ENCODE measurements around the gene RUFY2.
"Not testable (repeated sequence)": the region's sequence is repeated elsewhere in the genome, so short reads cannot be mapped to it uniquely, and the experiment has no call there.

The RUFY2 gene, protein sequence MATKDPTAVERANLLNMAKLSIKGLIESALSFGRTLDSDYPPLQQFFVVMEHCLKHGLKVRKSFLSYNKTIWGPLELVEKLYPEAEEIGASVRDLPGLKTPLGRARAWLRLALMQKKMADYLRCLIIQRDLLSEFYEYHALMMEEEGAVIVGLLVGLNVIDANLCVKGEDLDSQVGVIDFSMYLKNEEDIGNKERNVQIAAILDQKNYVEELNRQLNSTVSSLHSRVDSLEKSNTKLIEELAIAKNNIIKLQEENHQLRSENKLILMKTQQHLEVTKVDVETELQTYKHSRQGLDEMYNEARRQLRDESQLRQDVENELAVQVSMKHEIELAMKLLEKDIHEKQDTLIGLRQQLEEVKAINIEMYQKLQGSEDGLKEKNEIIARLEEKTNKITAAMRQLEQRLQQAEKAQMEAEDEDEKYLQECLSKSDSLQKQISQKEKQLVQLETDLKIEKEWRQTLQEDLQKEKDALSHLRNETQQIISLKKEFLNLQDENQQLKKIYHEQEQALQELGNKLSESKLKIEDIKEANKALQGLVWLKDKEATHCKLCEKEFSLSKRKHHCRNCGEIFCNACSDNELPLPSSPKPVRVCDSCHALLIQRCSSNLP

DNA sequence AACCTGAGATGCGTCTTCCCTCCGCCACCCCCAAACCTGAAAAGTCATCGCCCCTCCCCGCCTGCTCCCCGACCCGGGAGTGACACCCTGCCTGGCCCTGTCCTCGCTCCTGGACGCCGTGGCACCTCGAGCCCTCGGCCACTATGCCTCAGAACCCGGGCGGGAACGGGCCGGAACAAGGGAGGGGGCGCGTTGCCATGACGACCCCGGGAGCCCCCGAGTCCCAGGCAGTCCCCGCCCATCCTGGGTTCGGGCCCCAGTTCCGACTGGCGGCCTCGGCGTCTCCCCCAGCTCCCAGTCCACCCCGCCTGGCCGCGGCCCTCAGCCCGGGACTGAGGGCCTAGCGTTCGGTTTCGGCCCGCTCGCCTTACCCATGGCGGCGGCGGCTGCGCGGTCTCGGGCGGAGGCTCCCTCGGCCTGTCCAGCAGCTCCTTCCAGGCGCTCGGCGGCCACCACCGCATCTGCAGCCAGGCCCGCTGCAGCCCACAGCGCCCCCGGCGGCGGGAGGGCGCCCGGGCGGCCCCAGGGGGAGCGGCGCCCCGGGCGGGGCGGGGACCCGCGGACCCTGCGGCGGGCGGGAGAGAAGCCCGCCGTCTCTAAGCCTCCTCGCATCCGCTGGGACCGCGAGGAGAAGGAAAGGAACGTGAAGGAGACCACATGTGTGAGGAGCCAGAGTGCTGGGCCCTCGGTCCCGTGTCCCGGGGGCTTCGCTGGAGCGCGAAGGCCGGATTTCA lies at the start of gene RUFY2:
TSS of gene RUFY2 (minus strand) at position 463 of the 734 bp plus-strand sequence. CDS start at position 375, 88 bp downstream.
- H3K4me1 Mint-ChIP-seq, result peaks cover 7 to 27% of the 10 kb centered on the region in 2 donors
- DNase-seq (peak; percentile 81), ATAC-seq (replicated peaks) (peak; percentile 95 to 97)
- H3K36me3 Mint-ChIP-seq, result peaks cover 0 to 3% of the 10 kb centered on the region in 2 donors
- peak within 1 kb of the TSS; percentile 95 for H3K27ac Mint-ChIP-seq
- H3K4me3 Mint-ChIP-seq, result peak within 1 kb of the TSS; percentile 91 to 97
- no peaks in the 10 kb centered on the region for H3K27me3 Mint-ChIP-seq
- H3K9me3 Mint-ChIP-seq, result no peaks in the 10 kb centered on the region

DNA sequence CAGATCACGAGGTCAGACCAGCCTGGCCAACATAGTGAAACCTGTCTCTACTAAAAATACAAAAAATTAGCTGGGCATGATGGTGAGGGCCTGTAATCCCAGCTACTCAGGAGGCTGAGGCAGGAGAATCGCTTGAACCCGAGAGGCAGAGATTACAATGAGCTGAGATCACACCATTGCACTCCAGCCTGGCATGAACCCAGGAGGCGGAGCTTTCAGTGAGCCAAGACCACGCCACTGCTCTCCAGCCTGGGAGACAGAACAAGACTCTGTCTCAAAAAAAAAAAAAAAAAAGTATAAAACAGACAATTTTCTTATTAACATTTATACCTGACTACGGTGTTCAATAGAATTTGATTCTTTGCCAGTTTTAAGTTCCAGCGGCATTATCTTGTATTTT lies 42.6 kb upstream of the RUFY2 start:
- H3K27ac Mint-ChIP-seq; DNase-seq; ATAC-seq (replicated peaks); H3K27me3 Mint-ChIP-seq; H3K9me3 Mint-ChIP-seq; H3K4me3 Mint-ChIP-seq; H3K4me1 Mint-ChIP-seq: not testable (repeated sequence)
- peaks cover 15 to 29% of the 10 kb centered on the region in 2 donors for H3K36me3 Mint-ChIP-seq

DNA sequence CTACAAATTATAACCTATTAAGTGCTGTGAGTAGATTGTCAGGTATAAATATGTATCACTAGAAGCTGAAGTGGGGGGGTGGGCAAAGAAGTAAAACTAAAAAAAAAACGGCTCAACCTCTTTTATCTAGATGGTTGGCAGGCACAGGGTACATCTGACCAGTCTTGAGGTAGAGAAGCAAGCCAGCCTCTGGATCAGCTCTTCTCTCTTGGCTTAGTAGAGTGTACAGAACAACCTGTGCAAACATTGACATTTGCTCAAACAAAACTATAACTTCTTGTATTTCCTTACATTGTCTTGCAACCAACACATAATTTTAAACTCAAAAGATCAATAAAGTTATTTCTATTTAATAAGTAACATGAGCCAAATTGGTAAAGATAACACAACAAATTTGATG lies 39.1 kb upstream of the RUFY2 start:
- no peaks in the 10 kb centered on the region for H3K9me3 Mint-ChIP-seq
- no peaks in the 10 kb centered on the region for H3K27me3 Mint-ChIP-seq
- ATAC-seq (replicated peaks) (no peak), DNase-seq (no peak)
- H3K27ac Mint-ChIP-seq, result no peak overlapping the region
- no peaks in the 10 kb centered on the region for H3K4me1 Mint-ChIP-seq
- H3K36me3 Mint-ChIP-seq, result peaks cover 14 to 20% of the 10 kb centered on the region in 2 donors
- no peak overlapping the region for H3K4me3 Mint-ChIP-seq

DNA sequence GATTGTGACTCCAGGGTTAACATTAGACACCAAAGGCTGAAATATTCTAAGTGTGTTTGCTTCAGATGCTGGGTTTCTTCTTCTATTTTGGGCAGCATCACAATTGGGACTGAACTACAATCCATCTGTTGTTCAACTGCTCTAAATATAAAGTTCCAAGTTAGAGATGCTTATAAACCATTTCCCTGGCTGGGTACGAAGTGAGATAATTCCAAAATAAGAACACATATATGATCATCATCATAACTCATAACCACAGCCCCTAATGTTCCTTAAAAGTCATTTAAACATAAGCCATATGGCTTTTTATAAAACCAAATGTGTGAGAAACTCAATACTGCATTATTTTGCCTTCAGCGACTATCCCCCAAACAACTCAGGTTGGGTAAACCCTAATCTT lies 35.9 kb upstream of the RUFY2 start:
- H3K4me3 Mint-ChIP-seq, result no peak overlapping the region
- H3K9me3 Mint-ChIP-seq, result no peaks in the 10 kb centered on the region
- H3K4me1 Mint-ChIP-seq, result no peaks in the 10 kb centered on the region
- no peak for DNase-seq
- H3K36me3 Mint-ChIP-seq, result peaks cover 6 to 8% of the 10 kb centered on the region in 2 donors
- no peak for ATAC-seq (replicated peaks)
- no peaks in the 10 kb centered on the region for H3K27me3 Mint-ChIP-seq
- H3K27ac Mint-ChIP-seq, result no peak overlapping the region

DNA sequence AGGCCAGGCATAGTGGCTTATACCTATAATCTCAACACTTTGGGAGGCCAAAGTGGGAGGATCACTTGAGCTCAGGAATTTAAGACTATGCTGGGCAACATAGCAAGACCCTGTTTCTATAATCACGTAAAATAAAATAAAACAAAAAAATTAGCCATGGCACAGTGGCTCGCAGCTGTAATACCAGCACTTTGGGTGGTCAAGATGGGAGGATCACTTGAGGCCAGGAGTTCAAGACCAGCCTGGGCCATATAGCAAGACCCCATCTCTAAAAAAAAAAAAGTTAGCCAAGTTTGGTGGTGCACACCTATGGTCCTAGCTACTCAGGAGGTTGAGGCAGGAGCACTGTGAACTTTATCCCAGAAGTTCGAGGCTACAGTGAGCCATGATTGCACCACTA lies 33.8 kb upstream of the RUFY2 start:
- H3K4me1 Mint-ChIP-seq, result no peaks in the 10 kb centered on the region
- DNase-seq (no peak), ATAC-seq (replicated peaks) (no peak)
- H3K9me3 Mint-ChIP-seq, result no peaks in the 10 kb centered on the region
- H3K27ac Mint-ChIP-seq, result no peak overlapping the region
- H3K27me3 Mint-ChIP-seq, result no peaks in the 10 kb centered on the region
- H3K36me3 Mint-ChIP-seq, result peaks cover 6 to 8% of the 10 kb centered on the region in 2 donors
- H3K4me3 Mint-ChIP-seq, result no peak overlapping the region

DNA sequence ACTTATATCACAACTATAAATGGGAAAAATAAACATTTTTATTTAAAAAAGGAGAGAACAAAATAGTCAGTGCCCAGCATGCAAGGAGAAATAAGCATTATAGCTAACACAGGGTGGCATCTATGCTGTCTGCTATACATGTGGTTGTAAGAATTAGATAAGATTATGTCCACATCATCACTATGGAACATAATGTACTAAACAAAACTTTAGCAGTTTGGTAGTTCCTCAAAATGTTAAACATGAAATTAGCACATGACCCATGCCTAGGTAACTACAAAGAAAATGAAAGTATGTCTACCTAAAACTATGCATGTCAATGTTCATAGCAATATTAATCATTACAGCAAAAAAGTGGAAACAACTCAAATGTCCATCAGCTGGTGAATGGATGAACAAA lies 28.7 kb upstream of the RUFY2 start:
- no peaks in the 10 kb centered on the region for H3K4me1 Mint-ChIP-seq
- no peaks in the 10 kb centered on the region for H3K27me3 Mint-ChIP-seq
- H3K36me3 Mint-ChIP-seq, result peaks cover 5 to 12% of the 10 kb centered on the region in 2 donors
- H3K9me3 Mint-ChIP-seq, result no peaks in the 10 kb centered on the region
- no peak overlapping the region for H3K4me3 Mint-ChIP-seq
- ATAC-seq (replicated peaks), result peak; percentile 34 to 65
- no peak overlapping the region for H3K27ac Mint-ChIP-seq
- DNase-seq, result no peak

DNA sequence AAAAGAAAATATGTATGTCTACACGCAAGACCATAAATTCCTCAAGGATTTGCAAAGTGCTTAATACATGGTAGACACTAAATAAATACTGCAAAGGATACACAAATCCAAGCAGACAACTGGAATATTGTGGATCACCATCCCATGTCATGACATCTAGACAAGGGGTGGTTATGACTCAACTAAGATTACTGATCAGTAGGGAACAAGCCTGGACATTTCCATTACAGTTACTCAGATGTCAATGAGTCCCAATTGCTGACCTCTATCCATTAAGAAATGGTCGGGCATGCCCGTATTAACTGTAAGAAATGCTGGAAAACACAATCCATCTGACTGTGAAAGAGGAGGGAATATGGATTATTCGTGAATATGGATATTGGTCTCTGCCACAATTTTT lies 27.6 kb upstream of the RUFY2 start:
- H3K36me3 Mint-ChIP-seq, result peaks cover 4 to 12% of the 10 kb centered on the region in 2 donors
- no peak overlapping the region for H3K27ac Mint-ChIP-seq
- H3K9me3 Mint-ChIP-seq, result no peaks in the 10 kb centered on the region
- ATAC-seq (replicated peaks), result no peak
- H3K4me1 Mint-ChIP-seq, result no peaks in the 10 kb centered on the region
- no peaks in the 10 kb centered on the region for H3K27me3 Mint-ChIP-seq
- no peak for DNase-seq
- no peak overlapping the region for H3K4me3 Mint-ChIP-seq

DNA sequence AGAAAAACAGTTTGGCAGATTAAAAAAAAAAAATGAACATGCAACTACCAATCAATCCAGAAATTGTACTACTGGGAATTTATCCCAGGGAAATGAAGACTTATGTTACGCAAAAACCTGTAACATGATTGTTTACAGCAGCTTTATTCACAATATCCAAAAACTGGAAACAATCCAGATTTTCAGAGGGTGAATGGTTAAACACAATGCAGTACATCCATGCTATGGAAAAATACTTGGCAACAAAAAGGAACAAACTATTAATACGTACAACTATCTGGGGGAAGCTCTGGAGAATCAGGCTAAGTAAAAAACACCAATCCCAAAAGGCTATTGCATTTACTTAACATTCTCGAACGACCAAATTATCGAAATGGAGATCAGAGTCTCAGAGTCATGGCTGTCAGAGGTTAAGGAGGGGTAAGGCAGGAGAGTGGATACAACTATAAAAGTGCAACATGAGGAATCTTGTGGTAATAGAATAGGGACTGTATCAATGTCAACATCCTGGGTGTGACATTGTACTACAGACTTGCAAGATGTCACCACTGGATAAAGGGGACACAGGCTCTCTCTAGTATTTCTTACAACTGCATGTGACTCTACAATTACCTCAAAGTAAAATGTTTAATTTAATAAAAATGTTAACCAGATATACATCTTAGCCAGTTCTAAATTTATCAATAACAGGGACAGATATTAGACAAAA lies 21.5 kb upstream of the RUFY2 start:
- no peaks in the 10 kb centered on the region for H3K27me3 Mint-ChIP-seq
- no peak overlapping the region for H3K4me3 Mint-ChIP-seq
- peaks cover 12 to 21% of the 10 kb centered on the region in 2 donors for H3K36me3 Mint-ChIP-seq
- DNase-seq (no peak), ATAC-seq (replicated peaks) (no peak)
- no peaks in the 10 kb centered on the region for H3K4me1 Mint-ChIP-seq
- no peaks in the 10 kb centered on the region for H3K9me3 Mint-ChIP-seq
- no peak overlapping the region for H3K27ac Mint-ChIP-seq

DNA sequence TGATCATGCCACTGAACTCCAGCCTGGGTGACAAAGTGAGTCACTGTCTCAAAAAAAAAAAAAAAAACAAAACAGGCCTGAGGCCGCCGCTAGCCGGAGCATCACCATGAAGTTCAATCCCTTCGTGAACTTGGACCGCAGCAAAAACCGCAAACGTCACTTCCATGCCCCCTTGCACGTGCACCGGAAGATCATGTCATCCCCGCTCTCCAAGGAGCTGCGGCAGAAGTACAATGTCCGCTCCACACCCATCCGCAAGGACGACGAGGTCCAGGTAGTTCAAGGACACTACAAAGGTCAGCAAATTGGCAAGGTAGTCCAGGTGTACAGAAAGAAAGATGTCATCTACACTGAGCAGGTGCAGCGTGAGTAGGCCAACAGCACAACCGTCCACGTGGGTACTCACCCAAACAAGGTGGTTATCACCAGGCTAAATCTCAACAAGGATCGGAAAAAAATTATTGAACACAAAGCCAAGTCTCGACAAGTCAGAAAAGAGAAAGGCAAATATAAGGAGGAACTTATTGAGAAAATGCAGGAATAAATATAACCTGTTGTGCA lies 17.5 kb upstream of the RUFY2 start:
- Mint-ChIP-seq H3K27ac (no peak overlapping the region), H3K27me3 (no peaks in the 10 kb centered on the region), H3K36me3 (peaks cover 14 to 36% of the 10 kb centered on the region in 2 donors), H3K9me3 (no peaks in the 10 kb centered on the region), H3K4me1 (no peaks in the 10 kb centered on the region), H3K4me3 (no peak overlapping the region)
- ATAC-seq (replicated peaks) (no peak), DNase-seq (no peak)

DNA sequence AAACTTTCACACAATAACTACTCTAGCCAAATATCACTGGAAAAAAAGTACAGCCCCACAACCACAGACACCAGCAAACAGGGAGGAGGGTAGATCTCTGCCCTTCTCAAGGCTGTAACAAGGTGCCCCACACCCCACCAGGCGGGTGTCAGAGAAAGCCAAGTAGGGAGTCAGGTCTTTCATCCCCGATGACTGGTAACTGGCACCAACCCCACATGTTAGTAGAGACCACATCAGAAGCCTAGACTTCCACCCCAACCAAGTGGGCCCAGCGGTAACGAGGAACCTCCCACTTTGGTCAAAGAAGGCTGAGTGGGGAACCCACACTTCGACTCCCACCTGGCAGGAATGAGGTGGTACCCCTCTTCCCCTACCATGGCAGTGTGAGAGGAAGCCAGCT lies 16.4 kb upstream of the RUFY2 start:
- no peak for DNase-seq
- ATAC-seq (replicated peaks), result no peak
- H3K9me3 Mint-ChIP-seq, result no peaks in the 10 kb centered on the region
- H3K27ac Mint-ChIP-seq, result no peak overlapping the region
- no peak overlapping the region for H3K4me3 Mint-ChIP-seq
- no peaks in the 10 kb centered on the region for H3K4me1 Mint-ChIP-seq
- H3K36me3 Mint-ChIP-seq, result peaks cover 20 to 42% of the 10 kb centered on the region in 2 donors
- no peaks in the 10 kb centered on the region for H3K27me3 Mint-ChIP-seq

DNA sequence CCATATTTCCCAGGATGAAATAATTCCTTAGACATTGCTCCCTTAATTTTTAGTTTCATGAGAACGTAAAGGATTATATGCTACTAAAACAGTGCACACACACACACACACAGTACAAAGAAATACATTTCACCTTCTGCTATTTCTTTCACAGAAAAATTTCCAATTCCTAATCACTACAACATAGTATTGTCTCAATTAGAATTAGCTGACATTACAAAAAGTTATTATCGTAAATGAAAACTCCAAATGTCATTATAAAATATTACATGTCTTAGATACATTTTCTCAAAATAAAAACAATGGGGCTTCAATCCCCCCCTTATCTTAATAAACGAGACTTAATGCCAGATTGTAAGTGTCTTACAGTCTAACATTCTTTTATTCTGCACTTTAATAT lies 12.3 kb upstream of the RUFY2 start:
- Mint-ChIP-seq H3K9me3 (no peaks in the 10 kb centered on the region), H3K4me1 (no peaks in the 10 kb centered on the region), H3K4me3 (no peak overlapping the region), H3K27me3 (no peaks in the 10 kb centered on the region), H3K36me3 (peaks cover 23 to 45% of the 10 kb centered on the region in 2 donors), H3K27ac (no peak overlapping the region)
- ATAC-seq (replicated peaks) (no peak), DNase-seq (no peak)

DNA sequence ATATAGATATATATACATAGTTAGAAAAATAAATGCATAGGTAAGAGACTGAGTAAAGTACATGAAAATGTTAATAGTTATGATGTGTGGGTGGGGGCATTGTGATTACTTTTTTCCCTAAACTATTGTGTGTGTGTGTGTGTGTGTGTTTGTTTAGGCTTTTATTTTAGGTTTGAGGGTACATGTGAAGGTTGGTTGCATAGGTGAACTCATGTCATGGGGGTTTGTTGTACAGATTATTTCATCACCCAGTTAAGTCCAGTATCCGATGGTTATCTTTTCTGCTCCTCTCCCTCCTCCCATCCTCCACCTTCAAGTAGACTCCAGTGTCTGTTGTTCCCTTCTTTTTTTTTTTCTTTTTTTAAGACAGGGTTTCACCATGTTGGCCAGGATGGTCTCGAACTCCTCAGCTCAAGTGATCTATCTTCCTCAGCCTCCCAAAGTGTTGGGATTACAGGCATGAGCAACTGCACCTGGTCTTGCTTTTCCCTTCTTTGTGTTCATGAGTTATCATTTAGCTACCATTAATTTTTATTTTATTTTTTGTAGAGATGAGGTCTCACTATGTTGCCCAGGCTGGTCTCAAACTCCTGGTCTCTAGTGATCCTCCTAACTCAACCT lies 1.9 kb upstream of the RUFY2 start:
- peaks cover 3 to 4% of the 10 kb centered on the region in 2 donors for H3K36me3 Mint-ChIP-seq

DNA sequence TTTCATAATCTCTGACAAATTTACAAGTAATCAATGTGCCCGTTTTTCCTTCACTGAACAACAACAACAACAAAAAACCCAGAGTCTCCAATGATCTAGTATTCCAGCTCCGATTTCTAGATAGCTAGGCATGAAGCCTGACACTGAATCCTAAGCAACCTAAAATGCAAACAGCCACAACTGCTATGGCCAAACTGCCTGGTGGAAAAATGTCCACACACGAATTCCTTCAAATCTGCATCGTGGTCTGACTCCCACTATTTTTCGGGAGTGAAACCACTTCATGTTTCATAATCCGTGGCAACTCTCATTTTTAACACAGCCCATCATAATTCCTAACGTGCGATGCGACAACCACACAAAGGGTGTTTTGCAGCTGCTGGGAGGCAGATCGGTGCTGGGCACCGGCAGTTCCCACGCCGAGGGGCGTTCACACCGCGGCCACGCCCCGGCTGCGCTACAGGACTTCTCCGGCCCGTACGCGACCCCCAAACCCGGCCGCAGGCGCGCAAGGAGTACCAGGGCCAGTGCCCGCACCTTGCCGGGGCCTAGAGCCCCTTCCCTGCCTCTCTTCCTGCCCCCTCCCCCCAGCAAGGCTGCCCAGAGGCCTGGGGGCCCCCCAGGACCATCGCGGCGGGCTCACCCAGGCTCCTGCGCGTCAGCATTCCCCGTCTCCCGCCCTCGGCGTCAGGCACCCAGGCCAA lies 814 bp downstream of the RUFY2 start:
- H3K9me3 Mint-ChIP-seq, result no peaks in the 10 kb centered on the region
- peak overlapping the region; percentile 95 for H3K27ac Mint-ChIP-seq
- peaks cover 2 to 3% of the 10 kb centered on the region in 2 donors for H3K36me3 Mint-ChIP-seq
- peak overlapping the region; percentile 91 to 97 for H3K4me3 Mint-ChIP-seq
- DNase-seq (peak; percentile 37), ATAC-seq (replicated peaks) (peak; percentile 56 to 59)
- H3K4me1 Mint-ChIP-seq, result peaks cover 7 to 27% of the 10 kb centered on the region in 2 donors
- no peaks in the 10 kb centered on the region for H3K27me3 Mint-ChIP-seq

More for the DNA sequence above, 1.9 kb upstream of the RUFY2 start:
- DNase-seq (no peak), ATAC-seq (replicated peaks) (no peak)
- no peak overlapping the region for H3K4me3 Mint-ChIP-seq
- no peaks in the 10 kb centered on the region for H3K9me3 Mint-ChIP-seq
- H3K4me1 Mint-ChIP-seq, result peaks cover 7 to 27% of the 10 kb centered on the region in 2 donors
- no peak overlapping the region for H3K27ac Mint-ChIP-seq
- H3K27me3 Mint-ChIP-seq, result no peaks in the 10 kb centered on the region

Data from stimulated activated naive B cell treated with anti-CD40 and anti-IgM and Interleukin-4, amounts not matched to agents 10 μg/mL and 1 μg/mL and 100 μg/mL, for 72 hours (primary cell).